ENCODE measurements around the gene MPPE1.
"Not testable (repeated sequence)": the region's sequence is repeated elsewhere in the genome, so short reads cannot be mapped to it uniquely, and the experiment has no call there.

Gene MPPE1

DNA sequence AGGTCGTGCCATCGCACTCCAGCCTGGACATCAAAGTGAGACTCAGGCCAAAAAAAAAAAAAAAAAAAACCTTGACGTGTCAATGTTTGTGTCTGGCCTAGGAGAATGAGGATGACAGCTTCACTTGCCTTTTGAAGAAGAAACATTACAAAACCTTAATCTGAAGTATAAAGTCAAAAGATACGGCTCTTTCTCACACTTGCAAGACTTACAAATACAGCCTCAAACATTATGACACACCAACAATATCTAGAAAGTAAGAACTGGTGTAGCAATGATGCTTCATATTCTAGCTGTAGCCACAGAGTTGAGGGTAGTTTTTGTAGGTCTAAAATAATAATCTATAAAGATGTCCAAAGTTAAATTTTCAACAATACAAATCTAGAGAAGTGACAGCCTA lies 25.5 kb downstream of the MPPE1 start:
- DNase-seq: no peak

DNA sequence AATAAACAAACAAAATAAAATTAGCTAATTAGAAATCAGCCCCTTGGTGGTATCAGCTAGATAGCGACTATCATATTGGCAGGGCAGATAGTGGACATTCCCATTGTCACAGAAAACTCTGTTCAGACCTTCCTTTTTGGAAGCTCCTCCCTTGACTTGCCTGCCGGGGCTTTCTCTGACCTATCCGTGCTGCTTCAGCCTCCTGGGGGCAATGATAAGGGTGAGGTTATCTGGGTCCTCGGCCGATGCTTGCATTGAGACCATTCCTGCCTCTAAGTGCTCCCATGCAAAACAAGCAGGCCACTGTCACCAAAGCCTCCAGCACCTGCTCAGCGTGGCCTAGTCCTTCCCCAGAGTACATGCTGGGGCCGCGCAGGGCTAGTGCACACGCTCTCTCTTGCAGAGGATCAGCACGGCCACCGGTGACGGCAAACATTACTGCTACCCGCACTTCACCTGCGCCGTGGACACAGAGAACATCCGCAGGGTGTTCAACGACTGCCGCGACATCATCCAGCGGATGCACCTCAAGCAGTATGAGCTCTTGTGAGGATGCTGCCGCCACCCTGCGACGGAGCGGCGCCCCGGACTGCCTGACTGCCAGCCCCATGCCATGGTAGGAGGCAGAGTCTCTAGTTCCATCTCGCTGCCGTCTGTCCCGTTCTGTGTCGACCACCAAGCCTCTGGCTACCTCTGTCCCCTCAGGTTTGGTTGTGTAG lies 27.4 kb downstream of the MPPE1 start:
- DNase-seq: no peak

DNA sequence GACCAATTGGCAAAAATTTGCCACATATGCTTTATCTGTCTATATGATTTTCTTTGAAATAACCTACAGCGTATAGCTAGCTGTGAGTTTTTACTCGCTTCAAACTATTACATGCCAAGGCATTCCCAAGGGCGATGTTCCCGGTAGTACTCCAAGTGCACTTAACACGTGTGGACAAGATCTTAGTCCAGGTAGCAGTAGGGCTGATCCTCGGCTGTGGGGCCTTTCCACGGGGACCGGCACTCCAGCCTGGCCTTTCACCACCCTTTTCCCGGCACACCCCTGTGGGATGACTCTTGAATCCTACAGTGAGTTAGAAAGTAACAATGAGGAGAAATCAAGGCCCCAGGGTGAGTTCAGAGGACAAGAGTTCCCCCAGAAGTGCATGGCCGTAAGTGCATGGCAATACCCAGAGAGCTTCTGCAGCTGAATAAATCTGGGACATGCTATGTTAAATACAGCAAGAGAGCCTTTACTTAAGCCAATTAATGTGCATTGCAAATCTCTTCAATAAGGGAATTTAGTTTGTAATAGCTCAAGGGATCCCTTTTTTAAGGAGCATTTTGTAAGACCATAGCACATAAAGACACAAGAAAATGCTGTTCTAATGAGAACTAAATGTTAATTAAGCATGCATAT lies 30.5 kb downstream of the MPPE1 start:
- DNase-seq: no peak

DNA sequence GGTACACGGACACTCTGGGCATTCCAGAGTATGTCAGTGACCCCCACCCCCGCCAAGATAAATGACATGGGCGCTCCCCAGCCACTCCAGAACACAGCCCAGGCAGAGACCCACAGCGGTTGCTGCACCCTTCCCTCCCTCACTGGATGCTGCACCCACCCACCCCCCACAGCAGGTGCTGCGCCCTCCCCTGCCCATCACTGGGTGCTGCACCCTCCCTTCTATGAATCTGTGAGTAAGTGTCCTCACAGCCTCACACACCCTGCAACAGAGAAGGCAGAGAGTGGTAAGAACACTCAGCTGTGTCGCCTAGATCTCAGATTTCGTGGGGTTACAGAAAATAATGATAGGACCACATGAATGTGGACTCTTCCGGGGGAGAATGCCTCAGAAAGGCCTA lies 33.4 kb downstream of the MPPE1 start:
- DNase-seq: no peak

DNA sequence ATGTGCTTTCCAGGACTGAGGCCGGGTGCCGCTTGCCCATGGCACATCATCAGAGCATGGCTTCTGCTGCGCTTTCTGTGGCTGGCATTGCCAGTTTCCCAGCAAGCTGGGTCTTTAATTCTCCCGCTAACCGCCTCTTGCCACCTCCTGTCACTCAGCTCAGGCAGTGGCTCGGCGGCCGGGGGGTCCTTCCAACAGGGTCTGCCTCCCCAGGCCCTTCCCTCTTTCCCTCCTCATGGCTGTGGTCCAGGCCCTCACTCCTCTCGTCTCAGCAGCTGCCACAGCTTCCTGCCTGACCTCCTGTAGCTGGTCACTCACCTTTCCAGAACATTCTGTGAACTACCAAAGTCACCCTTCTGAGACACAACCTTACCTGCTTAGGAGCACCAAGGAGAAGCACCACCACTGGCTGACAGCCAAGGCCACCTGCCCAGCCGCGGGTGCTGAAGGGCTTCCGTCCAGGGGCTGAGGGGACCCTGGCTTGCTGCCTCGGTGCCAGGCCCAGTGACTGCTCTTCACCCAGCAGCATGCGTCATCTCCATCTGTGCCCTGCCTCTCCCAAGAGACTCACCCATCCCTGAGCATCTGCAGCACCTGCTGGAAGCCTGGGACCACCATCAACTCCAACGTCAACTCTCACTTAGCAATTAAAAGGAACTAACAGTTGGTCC lies 34.3 kb downstream of the MPPE1 start:
- no peak for DNase-seq

DNA sequence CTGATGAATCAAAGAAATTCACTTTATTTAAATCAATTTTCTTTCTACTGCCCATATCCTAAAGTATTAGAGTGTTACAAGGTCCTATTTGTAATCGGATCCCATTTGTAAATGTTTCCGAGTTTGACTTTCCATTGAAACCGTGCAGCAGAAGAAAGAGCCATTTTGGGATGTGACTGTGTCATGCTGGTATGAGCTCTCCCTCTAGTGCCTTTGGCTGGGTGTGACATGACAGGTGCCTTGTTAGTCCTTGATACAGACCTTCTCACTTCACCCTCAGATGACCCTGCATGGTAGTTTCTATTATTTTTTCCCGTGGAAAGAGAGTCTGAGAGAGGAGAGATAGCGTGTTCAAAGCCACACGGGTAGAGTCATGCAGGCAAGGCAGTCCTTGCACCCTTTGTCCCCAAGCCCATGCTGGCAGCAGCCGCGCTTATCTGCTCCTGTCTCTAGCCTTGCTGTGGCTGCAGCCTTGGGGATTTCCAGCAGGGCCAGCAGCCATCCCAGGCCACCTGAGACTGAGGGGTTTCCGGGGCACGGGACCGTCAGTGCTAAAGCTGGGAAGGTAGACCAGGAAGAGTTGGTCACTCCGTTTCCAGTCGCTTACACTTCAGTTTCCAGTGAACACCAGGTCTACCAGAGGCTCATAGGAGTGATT lies 35.5 kb downstream of the MPPE1 start:
- DNase-seq: peak; percentile 24

DNA sequence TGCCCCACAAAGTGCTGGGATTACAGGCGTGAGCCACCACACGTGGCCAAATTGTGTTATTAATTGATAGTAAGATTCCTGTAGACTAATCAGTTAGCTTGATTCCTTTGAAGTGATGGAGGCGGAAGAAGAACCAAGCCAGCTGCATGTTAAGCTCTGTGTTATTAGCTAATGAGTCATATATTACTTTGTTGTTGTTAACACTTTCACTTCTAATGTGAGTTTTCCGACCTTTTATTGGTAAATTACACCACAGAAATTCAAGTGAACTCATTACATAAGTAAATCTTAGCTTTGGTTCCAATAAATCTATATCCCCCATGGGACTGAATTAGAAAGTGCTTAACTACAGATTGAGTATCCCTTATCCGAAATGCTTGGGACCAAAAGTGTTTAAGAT lies 36.6 kb downstream of the MPPE1 start:
- no peak for DNase-seq

DNA sequence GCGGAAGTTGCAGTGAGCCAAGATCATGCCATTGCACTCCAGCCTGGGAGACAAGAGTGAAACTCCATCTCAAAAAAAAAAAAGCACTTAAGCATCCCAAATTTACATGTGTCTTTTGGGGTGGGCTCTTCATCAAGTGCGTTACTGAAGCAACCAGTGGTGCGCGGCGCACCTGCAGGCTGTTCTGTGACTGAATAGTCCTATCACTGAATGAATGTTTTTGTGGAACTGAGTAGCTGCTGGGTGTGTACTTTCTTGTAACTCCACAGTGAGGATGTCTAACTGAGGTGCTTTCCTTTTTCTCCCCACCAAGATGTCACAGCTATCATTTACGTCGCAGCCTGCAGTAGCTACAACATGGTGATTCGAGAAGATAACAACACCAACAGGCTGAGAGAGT lies 39.9 kb downstream of the MPPE1 start:
- DNase-seq: no peak

DNA sequence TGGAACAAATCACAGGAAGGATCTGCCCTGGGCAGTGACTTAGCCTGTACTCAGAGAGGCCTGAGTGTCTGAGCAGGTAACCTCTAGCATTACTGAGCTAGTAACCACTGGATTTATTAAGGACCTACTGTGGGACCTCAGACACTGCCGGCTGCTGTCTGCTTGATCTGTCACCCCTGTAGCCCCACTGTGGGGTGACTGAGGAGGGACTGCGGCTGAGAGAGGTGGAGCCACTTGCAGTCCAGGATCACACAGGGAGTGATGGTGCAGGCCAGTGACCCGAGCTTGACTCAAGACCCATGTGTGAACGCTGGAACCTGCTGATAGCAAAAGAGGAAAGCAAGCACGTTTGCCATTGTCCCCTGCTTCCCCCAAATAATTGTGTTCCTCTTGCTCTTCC lies 41.4 kb downstream of the MPPE1 start:
- DNase-seq: no peak

DNA sequence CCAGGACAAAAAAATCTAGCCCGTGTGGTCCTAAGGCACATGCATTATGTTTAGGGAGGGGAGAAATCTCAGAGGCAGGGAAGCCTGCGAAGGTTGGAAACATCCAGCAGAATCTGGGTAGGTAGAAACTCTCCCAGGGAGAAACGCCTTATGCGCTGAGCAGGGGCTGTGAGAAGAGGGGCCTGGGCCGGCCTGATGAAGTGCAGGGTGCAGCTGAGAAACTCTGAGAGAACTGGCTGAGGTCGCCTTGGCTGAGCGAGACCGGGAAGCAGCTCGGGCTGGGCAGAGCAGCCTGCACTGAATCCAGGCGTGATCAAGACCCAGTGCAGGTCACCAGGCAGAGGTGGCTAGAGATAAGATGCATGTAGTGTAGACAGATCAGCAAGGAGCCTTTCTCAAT lies 41.8 kb downstream of the MPPE1 start:
- DNase-seq: no peak

DNA sequence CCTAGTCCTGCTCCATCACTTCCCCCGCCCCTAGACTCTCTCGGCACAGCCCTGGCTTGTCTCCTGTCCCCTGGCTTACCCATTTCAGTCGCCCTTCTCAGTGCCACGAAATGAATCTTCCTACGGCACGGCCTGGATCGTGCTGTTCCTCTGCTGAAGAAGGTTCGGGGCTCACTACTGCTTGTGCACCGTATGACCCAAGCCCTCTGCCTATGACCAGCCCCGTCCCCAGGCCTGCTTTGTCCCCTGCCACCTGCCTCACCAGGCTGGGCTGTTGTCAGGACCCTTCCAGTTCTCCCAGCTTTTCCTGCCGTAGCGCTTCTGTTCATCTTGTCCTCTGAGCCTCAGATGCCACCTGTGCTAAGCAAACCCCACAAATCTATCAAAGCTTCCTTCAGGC lies 43.0 kb downstream of the MPPE1 start:
- DNase-seq: no peak

DNA sequence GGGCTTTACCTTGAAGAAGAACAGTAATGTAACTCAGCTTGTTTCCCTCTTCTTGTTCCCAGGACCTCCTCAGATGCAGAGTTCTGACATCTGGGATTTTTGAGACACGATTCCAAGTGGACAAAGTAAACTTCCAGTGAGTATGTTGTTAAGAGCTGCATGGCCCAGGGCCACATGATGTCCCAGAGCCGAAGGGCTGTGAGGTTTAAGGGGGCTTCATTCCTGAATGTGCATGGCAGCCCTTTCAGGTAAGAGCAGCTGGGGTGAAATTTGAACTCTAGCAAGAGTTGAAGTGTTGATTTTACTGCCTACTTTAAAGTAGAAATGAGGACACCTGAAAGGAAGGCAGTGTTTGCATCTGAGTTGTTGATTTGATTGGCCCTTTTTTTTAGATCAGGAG lies 43.6 kb downstream of the MPPE1 start:
- no peak for DNase-seq

DNA sequence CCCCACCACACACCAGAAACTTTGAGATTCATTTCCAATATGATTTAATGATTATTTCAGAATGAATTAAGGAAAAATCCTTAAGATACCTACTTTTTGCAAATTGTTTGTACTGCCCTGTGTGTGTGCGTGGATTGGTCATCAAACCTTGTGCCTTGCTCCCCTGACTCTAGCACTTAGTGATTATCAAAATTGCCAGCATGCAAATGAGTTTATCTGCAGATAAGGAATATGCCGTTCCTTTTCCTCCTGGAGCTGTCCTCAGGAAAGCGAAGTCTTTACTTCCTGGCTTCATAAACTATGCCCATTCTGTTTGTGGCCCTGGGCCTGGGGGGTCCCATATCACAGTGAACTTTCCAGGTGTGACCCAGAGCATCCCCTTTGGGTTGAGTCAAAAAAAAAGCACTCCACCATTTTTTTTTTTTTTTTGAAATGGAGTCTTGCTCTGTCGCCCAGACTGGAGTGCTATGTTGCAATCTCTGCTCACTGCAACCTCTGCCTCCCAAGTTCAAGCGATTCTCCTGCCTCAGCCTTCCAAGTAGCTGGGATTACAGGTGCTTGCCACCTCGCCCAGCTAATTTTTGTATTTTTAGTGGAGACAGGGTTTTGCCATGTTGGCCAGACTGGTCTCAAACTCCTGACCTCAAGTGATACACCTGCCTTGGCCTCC lies 45.5 kb downstream of the MPPE1 start:
- DNase-seq: no peak

DNA sequence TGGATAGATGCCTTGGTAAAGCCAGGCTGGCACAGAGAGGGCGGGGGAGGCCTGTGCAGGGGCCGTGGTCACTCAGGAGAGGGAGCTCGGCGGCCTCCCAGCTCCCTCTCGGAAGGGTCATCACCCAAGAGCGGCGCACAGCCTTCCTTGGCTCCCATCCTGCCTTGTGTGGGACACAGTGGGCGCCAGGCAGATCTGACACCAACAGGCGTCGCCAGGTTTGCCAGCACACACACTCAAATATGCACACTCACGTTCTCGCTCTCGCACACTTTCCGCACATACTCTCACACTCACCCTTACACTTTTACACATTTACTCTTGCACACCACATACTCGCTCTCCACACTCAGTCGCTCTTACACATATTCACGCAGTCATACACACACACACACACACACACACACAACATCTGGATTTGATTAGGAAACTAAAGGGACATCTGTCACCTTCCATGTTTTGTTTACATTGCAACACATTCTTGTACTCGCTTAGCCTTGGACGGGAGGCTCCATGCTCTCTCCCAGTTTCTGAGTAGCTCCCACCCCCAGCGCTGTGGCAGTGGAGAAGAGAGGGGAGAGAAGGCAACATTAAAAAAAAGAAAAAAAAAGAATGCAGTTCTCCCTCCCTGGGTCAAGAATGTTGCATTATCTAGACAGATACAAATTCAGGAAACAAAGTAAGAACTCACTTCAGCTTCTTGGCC lies 46.4 kb downstream of the MPPE1 start:
- no peak for DNase-seq

DNA sequence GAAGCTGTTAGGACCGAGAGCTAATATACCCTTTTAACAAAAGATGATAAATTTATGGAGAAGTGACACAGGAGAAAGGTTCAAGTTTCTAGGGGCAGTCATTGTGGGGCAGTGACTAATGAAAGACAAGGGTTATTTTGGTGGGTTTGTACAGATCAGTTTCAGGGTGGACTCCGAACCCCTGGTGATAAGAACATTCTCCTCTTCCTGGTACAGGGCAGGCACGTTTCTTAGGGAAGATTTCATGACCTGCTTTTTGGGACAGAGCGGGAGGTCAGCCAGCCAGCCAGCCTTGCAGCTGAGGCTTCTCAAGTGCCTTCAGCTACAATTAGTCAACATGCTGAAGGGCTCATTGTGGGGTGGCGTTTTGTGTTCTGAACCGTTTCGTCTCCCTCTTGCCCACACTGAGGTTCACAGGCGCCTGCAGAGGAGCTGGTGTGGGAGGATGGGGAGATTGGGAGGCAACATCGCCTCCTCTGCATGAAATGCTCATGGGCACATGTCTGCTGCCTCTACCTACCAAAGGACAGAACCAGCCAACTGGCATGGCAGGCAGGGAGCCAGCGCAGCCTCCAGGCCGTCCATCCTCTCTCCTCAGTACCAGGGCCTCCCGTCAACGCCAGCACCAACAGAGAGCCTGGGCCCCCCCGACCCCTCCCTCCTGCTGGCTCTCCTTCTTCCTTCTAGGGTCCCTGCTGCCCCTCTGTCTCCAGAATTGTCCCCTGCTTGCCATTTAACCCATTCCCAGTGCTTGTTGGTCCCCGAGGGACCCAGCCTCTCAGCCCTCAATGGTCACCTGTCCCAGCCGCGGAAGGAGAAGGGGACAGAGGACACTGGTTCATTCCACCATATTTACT lies 47.3 kb downstream of the MPPE1 start:
- no peak for DNase-seq

DNA sequence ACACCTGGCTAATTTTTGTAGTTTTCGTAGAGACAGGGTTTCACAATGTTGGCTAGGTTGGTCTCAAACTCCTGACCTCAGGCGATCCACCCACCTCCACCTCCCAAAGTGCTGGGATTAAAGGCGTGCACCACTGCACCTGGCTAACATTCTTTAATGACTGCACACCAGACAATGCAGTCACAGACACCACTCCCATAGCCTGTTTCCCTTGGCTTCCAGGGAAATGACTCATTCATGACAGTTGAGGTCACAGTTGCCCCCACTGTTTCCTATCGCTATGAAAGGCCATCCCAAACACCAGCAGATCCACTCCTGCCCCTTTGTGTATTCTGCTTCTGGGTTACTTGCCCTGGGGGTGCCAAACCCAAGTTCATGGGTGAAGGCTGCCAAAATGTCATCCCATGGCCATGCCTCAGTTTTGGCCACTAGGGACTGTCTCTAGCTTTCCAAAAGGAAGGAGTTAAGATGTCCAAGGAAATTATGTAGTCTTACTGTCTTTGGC lies 48.2 kb downstream of the MPPE1 start:
- peak; percentile 83 for DNase-seq

DNA sequence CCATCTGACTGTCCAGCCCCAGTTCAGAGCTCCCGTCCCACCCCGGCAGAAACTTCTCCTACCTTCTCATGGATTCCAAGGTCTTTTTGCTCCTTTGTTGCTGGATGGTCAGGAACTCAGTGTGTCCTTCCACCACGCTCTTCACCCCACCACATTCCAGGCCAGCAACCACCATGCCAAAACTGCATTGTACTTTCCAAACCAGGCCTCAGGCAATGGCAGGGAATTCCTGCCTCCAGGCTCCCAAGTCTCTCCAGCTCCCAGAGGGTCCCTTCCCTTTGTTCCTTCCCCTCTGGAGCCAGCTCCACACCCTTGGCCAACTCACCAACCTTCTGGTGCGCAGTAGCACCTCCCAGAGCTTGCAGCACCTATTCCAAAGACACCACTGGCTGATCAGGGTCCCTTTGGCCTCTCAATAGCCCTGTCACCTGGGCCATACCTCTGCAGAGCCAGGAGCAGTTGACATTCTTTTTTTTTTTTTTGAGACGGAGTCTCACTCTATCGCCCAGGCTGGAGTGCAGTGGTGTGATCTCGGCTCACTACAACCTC lies 48.8 kb downstream of the MPPE1 start:
- no peak for DNase-seq

DNA sequence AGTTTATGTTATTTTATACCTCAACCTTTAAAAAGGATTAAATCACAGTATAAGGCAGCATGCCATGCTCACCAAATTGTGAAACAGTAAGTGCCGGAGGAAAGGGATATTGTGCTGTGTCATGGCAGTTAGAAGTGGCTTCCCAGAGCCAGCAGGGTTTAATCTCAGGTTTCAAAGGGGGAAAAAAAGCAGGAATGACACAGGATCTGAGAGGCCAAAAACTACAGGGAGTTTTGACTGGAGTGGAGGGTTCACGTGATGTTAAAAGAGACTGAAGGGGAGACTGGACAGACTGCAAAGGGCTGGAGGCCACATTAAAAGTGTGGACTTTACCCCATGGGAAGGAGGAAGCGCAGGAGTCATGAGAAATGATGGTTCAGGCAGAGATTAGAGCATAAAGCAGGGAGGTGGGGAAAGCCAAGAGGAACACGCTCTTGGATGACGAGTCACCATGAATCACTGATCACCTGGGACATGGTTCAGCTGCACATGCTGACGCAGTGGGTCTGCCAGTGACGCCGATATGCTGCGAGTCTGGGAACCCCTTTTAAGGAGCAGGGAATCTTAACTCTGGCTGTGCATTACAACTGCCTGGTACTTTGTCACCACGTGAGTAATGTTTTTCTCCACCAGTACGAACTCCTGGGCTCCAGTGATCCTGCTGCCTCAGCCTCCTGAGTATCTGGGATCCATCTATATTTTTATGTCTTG lies 50.8 kb downstream of the MPPE1 start:
- peak; percentile 97 for DNase-seq

DNA sequence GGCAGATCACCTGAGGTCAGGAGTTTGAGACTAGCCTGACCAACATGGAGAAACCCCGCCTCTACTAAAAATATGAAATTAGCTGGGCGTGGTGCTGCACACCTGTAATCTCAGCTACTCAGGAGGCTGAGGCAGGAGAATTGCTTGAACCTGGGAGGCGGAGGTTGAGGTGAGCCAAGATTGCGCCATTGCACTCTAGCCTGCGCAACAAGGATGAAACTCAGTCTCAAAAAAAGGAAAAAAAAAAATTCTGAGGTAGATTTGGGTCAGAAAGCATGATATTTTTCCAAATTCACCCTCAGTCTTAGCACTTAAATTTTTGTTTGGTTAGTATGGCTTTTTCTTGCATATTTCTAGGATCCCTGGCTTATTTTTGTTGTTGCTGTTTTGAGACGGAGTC lies 53.6 kb downstream of the MPPE1 start:
- not testable (repeated sequence) for DNase-seq

DNA sequence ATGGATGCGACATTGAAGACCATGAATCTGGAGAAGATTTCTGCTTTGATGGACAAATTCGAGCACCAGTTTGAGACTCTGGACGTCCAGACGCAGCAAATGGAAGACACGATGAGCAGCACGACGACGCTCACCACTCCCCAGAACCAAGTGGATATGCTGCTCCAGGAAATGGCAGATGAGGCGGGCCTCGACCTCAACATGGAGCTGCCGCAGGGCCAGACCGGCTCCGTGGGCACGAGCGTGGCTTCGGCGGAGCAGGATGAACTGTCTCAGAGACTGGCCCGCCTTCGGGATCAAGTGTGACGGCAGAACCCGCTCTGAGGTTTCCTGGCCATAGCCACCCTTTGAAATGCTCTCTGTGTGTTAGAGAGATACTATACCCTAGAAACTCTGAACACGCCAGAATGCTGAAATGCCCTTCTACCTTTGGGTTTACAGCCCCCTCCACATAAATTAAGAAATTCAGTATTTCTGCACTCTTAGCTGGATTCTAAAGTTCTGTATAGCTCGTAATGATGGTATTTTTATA lies 56.2 kb downstream of the MPPE1 start:
- DNase-seq: peak; percentile 31

Measured in kidney glomerular epithelial cell (primary cell).